ENCODE data around the gene IRX5.

The IRX5 gene

GRCh38 chr16:54940279-54940604 lies 9.6 kb downstream of the IRX5 start:
- peak overlapping the region in 1 of 21 experiments; percentile 95 for H3K27ac ChIP-seq

GRCh38 chr16:54942353-54942943 lies 11.8 kb downstream of the IRX5 start:
- H3K27ac ChIP-seq = peak overlapping the region in 1 of 21 experiments; percentile 60

More at GRCh38 chr16:54940279-54940604, 9.6 kb downstream of the IRX5 start:
- H3K4me3 ChIP-seq = no peak overlapping the region

GRCh38 chr16:54944002-54944401 lies 13.3 kb downstream of the IRX5 start:
- Histone ChIP-seq H3K27ac (peak overlapping the region in 3 of 21 experiments; percentile 10 to 32 (median 26)), H3K4me3 (no peak overlapping the region)

More at GRCh38 chr16:54942353-54942943, 11.8 kb downstream of the IRX5 start:
- no peak overlapping the region for H3K4me3 ChIP-seq

- H3K27ac ChIP-seq = peak overlapping the region in 1 of 21 experiments; percentile 26
- H3K4me3 ChIP-seq = no peak overlapping the region
These were observed 14.4 kb downstream of the IRX5 start for GRCh38 chr16:54945063-54945462.

- Histone ChIP-seq H3K27ac (no peak overlapping the region), H3K4me3 (no peak overlapping the region)
These were observed 16.2 kb downstream of the IRX5 start for GRCh38 chr16:54946909-54947308.

GRCh38 chr16:54947616-54948015 lies 17.0 kb downstream of the IRX5 start:
- H3K27ac ChIP-seq = peak overlapping the region in 1 of 21 experiments; percentile 8
- H3K4me3 ChIP-seq = no peak overlapping the region

GRCh38 chr16:54952195-54952594 lies 21.5 kb downstream of the IRX5 start:
- no peak overlapping the region for H3K4me3 ChIP-seq
- H3K27ac ChIP-seq = no peak overlapping the region

- Histone ChIP-seq H3K27ac (no peak overlapping the region), H3K4me3 (no peak overlapping the region)
These were observed 22.8 kb downstream of the IRX5 start for GRCh38 chr16:54953461-54953860.

GRCh38 chr16:54954220-54954619 lies 23.6 kb downstream of the IRX5 start:
- Histone ChIP-seq H3K4me3 (no peak overlapping the region), H3K27ac (no peak overlapping the region)

- Histone ChIP-seq H3K4me3 (no peak overlapping the region), H3K27ac (no peak overlapping the region)
These were observed 25.1 kb downstream of the IRX5 start for GRCh38 chr16:54955757-54956156.

GRCh38 chr16:54957403-54958166 lies 26.9 kb downstream of the IRX5 start:
- Histone ChIP-seq H3K4me3 (no peak overlapping the region), H3K27ac (no peak overlapping the region)

GRCh38 chr16:54962045-54962444 lies 31.4 kb downstream of the IRX5 start:
- no peak overlapping the region for H3K4me3 ChIP-seq

GRCh38 chr16:54964239-54964638 lies 33.6 kb downstream of the IRX5 start:
- no peak overlapping the region for H3K4me3 ChIP-seq
- no peak overlapping the region for H3K27ac ChIP-seq

More at GRCh38 chr16:54962045-54962444, 31.4 kb downstream of the IRX5 start:
- H3K27ac ChIP-seq = no peak overlapping the region

GRCh38 chr16:54965464-54965863 lies 34.8 kb downstream of the IRX5 start:
- Histone ChIP-seq H3K4me3 (no peak overlapping the region), H3K27ac (no peak overlapping the region)

GRCh38 chr16:54968011-54968410 lies 37.3 kb downstream of the IRX5 start:
- H3K27ac ChIP-seq = no peak overlapping the region
- no peak overlapping the region for H3K4me3 ChIP-seq

- H3K4me3 ChIP-seq = no peak overlapping the region
- no peak overlapping the region for H3K27ac ChIP-seq
These were observed 38.1 kb downstream of the IRX5 start for GRCh38 chr16:54968784-54969183.

- H3K27ac ChIP-seq = no peak overlapping the region
- H3K4me3 ChIP-seq = no peak overlapping the region
These were observed 39.4 kb downstream of the IRX5 start for GRCh38 chr16:54970016-54970415.

GRCh38 chr16:54974367-54974766 lies 43.7 kb downstream of the IRX5 start:
- H3K27ac ChIP-seq = no peak overlapping the region
- H3K4me3 ChIP-seq = no peak overlapping the region

GRCh38 chr16:54976651-54977200 lies 46.1 kb downstream of the IRX5 start:
- H3K27ac ChIP-seq = no peak overlapping the region
- H3K4me3 ChIP-seq = no peak overlapping the region

- no peak overlapping the region for H3K4me3 ChIP-seq
These were observed 46.5 kb downstream of the IRX5 start for GRCh38 chr16:54977211-54977610.

GRCh38 chr16:54980821-54981220 lies 50.2 kb downstream of the IRX5 start:
- Histone ChIP-seq H3K27ac (no peak overlapping the region), H3K4me3 (no peak overlapping the region)

More at GRCh38 chr16:54977211-54977610, 46.5 kb downstream of the IRX5 start:
- no peak overlapping the region for H3K27ac ChIP-seq
